ENCODE measurements around the gene FXYD4.

FXYD4 gene

DNA sequence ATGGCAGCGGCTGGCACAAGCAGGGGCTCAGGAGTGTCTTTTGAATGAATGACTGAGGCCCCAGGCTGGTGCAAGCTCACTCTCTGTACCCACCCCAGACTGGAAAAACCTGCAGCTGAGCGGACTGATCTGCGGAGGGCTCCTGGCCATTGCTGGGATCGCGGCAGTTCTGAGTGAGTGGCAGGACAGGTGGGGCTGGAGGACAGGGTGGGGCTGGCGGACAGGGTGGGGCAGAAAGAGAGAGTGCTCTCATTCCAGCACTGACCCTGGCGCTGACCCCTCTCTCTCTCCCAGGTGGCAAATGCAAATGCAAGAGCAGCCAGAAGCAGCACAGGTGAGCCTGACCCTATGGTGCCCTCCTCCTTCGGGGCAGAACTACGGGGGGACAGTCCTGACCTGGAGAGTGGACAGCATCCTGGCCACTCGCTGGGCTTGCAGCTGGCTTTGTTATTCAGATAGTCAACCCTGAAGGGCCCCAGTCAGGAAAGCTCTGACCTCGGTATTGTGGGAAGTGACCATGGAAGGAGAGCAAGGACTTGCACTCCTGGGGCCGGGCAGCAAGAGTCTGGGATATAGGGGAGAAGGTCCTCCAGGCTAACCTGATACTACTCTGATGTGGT, 4.1 kb downstream of the FXYD4 start:
- Histone ChIP-seq H3K4me3 (replicated peaks; ENCODE audit: insufficient read depth, low read length) (no peak overlapping the region), H3K27ac (replicated peaks) (no peak overlapping the region), H3K27me3 (ENCODE audit: insufficient read depth, poor library complexity, severe bottlenecking) (no peaks in the 10 kb centered on the region)
- no peak for TF ChIP-seq SPI1 (IDR thresholded peaks at IDR 0.05; ENCODE audit: borderline replicate concordance, low read depth)
- TF ChIP-seq GABPA (IDR thresholded peaks at IDR 0.05; ENCODE audit: low read depth) = no peak
- no peak for TF ChIP-seq POLR2AphosphoS5 (IDR thresholded peaks at IDR 0.05; ENCODE audit: low read depth)
- no peak for DNase-seq (ENCODE audit: low read depth in 1 of 2, low spot score in 1 of 2)

DNA sequence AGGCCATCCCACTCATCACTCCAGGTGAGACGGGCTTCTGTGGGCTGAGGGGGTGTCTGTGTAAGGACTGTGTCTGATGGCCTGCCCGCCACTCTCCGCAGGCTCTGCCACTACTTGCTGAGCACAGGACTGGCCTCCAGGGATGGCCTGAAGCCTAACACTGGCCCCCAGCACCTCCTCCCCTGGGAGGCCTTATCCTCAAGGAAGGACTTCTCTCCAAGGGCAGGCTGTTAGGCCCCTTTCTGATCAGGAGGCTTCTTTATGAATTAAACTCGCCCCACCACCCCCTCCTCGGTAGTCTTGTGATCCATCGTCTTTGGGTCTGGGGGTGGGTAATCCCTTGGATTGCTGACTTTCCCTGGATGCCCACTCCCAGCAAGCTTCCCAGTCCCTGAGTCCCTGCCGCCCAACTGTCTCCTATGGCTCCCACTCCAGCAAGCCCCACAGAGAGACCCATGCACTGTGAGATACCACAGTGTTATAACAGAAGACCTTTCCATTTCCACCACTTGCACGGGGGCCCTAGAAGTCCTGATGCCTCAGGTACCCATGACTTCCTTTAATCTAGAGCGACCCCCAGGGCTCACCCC, 4.7 kb downstream of the FXYD4 start:
- no peak for DNase-seq (ENCODE audit: low read depth in 1 of 2, low spot score in 1 of 2)
- H3K27ac ChIP-seq (replicated peaks) = no peak overlapping the region
- TF ChIP-seq GABPA (IDR thresholded peaks at IDR 0.05; ENCODE audit: low read depth) (no peak), POLR2AphosphoS5 (IDR thresholded peaks at IDR 0.05; ENCODE audit: low read depth) (no peak), CTCF (IDR thresholded peaks at IDR 0.05; ENCODE audit: insufficient read depth, low read length) (no peak), SPI1 (IDR thresholded peaks at IDR 0.05; ENCODE audit: borderline replicate concordance, low read depth) (no peak)
- TF ChIP-seq, protein P1, sequence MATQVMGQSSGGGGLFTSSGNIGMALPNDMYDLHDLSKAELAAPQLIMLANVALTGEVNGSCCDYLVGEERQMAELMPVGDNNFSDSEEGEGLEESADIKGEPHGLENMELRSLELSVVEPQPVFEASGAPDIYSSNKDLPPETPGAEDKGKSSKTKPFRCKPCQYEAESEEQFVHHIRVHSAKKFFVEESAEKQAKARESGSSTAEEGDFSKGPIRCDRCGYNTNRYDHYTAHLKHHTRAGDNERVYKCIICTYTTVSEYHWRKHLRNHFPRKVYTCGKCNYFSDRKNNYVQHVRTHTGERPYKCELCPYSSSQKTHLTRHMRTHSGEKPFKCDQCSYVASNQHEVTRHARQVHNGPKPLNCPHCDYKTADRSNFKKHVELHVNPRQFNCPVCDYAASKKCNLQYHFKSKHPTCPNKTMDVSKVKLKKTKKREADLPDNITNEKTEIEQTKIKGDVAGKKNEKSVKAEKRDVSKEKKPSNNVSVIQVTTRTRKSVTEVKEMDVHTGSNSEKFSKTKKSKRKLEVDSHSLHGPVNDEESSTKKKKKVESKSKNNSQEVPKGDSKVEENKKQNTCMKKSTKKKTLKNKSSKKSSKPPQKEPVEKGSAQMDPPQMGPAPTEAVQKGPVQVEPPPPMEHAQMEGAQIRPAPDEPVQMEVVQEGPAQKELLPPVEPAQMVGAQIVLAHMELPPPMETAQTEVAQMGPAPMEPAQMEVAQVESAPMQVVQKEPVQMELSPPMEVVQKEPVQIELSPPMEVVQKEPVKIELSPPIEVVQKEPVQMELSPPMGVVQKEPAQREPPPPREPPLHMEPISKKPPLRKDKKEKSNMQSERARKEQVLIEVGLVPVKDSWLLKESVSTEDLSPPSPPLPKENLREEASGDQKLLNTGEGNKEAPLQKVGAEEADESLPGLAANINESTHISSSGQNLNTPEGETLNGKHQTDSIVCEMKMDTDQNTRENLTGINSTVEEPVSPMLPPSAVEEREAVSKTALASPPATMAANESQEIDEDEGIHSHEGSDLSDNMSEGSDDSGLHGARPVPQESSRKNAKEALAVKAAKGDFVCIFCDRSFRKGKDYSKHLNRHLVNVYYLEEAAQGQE (IDR thresholded peaks at IDR 0.05; ENCODE audit: insufficient replicate concordance, low read depth) = no peak

DNA sequence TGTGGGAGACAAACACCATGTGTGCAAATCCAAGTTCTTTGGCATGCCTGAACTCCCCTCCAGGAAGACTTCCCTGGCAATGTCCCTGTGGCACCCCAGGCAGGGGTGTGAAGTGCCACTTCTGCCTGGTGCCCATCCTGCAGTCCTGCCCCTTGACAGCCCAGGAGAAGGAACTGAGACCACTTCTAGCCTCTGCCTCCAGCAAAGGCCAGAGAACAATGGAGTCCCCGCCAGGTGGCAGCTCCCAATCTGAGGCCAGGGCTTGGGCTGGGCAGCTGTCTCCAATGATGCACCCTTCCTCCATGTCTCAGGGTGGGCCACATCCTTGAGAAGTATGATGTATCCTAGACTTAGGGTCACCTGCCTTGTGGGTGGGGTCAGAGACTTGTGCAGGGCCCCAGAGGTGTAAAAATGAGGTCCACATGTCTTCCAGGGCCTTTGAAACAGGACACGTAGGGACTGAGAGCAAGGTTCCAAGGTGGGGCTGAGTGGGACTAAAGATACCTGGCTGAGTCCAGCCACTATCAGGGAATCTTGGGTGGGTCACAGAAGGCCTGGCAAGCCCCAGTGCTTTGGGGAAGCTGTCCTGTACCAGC, 5.5 kb downstream of the FXYD4 start:
- TF ChIP-seq, protein P1 (IDR thresholded peaks at IDR 0.05; ENCODE audit: insufficient replicate concordance, low read depth) = no peak
- TF ChIP-seq POLR2AphosphoS5 (IDR thresholded peaks at IDR 0.05; ENCODE audit: low read depth) = no peak
- TF ChIP-seq CTCF (IDR thresholded peaks at IDR 0.05; ENCODE audit: insufficient read depth, low read length) = no peak
- no peak for TF ChIP-seq GABPA (IDR thresholded peaks at IDR 0.05; ENCODE audit: low read depth)
- TF ChIP-seq SPI1 (IDR thresholded peaks at IDR 0.05; ENCODE audit: borderline replicate concordance, low read depth) = no peak
- Histone ChIP-seq H3K27me3 (ENCODE audit: insufficient read depth, poor library complexity, severe bottlenecking) (no peaks in the 10 kb centered on the region), H3K4me3 (replicated peaks; ENCODE audit: insufficient read depth, low read length) (no peak overlapping the region), H3K27ac (replicated peaks) (no peak overlapping the region)
- DNase-seq (ENCODE audit: low read depth in 1 of 2, low spot score in 1 of 2) = no peak

More for the DNA sequence above, 4.7 kb downstream of the FXYD4 start:
- no peaks in the 10 kb centered on the region for H3K27me3 ChIP-seq (ENCODE audit: insufficient read depth, poor library complexity, severe bottlenecking)
- no peak overlapping the region for H3K4me3 ChIP-seq (replicated peaks; ENCODE audit: insufficient read depth, low read length)

DNA sequence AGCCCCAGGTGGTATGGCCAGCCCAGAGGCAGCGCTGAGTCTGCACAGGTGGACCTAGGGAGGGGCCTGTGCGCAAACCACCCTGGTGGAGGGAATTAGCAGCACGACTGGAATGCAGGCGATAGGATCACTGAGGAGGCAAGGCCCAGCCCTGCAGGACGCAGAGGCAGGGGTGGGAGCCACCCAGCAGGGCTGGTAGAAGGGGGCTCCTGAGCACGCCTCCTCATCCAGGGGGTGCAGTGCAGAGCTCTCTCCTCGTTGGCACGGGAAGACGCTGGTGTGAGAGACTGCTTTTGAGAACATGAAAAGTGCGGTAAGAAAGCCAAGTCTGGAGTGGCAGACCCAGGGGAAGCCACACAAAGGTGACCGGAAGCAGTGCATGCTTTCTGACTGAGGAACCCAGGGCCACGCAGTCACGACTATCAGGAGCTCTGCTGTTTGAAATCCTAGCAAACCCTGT, 6.0 kb downstream of the FXYD4 start:
- TF ChIP-seq SPI1 (IDR thresholded peaks at IDR 0.05; ENCODE audit: borderline replicate concordance, low read depth) (no peak), POLR2AphosphoS5 (IDR thresholded peaks at IDR 0.05; ENCODE audit: low read depth) (no peak), GABPA (IDR thresholded peaks at IDR 0.05; ENCODE audit: low read depth) (no peak), CTCF (IDR thresholded peaks at IDR 0.05; ENCODE audit: insufficient read depth, low read length) (no peak)
- TF ChIP-seq, protein P1 (IDR thresholded peaks at IDR 0.05; ENCODE audit: insufficient replicate concordance, low read depth) = no peak
- Histone ChIP-seq H3K27ac (replicated peaks) (no peak overlapping the region), H3K4me3 (replicated peaks; ENCODE audit: insufficient read depth, low read length) (no peak overlapping the region), H3K27me3 (ENCODE audit: insufficient read depth, poor library complexity, severe bottlenecking) (no peaks in the 10 kb centered on the region)
- no peak for DNase-seq (ENCODE audit: low read depth in 1 of 2, low spot score in 1 of 2)
